Keratinocyte (primary cell): ENCODE measurements around the gene TRIM75. TPM values are rescaled to one million over a fixed set of nuclear protein-coding genes. Genes with fewer than 3 reads are reported as not detected.

ENCODE experiments used
- DNase-seq: peaks from one replicate; pipeline ENCODE4 v3.0.0-alpha.2; 2011; ENCODE audit warnings: low read depth, missing footprints, low spot score
- FAIRE-seq: peaks from 2 replicates; lab custom pipeline; 2011; peaks lifted over from hg19 to GRCh38; lab: Jason Lieb, UNC
- H2AFZ ChIP-seq: 2 replicates; pipeline ENCODE4 v1.6.0; 2012; ENCODE audit warnings: low read length, control low read depth, inconsistent platforms; ENCODE audit not compliant: control insufficient read depth
- H3K27ac ChIP-seq: 2 replicates; pipeline ENCODE4 v1.5.1; 2011; ENCODE audit warnings: low read length; ENCODE audit not compliant: control insufficient read depth, insufficient read depth
- H3K27me3 ChIP-seq: 3 replicates; pipeline ENCODE4 v1.6.0; 2011; ENCODE audit warnings: low read length; ENCODE audit not compliant: control insufficient read depth, insufficient read depth; ENCODE audit errors: extremely low read depth
- H3K36me3 ChIP-seq, 2 experiments: 2 replicates in 1 of 2; 3 replicates in 1 of 2; pipeline ENCODE4 v1.5.1; 2011; ENCODE audit warnings: low read length in 2 of 2, mild to moderate bottlenecking in 1 of 2; ENCODE audit not compliant: control insufficient read depth in 2 of 2, insufficient read depth in 2 of 2; ENCODE audit errors: extremely low read depth in 1 of 2
- H3K4me1 ChIP-seq: 3 replicates; pipeline ENCODE4 v1.5.1; 2011; ENCODE audit warnings: low read length; ENCODE audit not compliant: control insufficient read depth, insufficient read depth; ENCODE audit errors: extremely low read depth
- H3K4me2 ChIP-seq: 3 replicates; pipeline ENCODE4 v1.6.0; 2011; ENCODE audit warnings: low read depth, low read length; ENCODE audit not compliant: control insufficient read depth, insufficient read depth; ENCODE audit errors: extremely low read depth
- H3K4me3 ChIP-seq, 3 experiments: fragments of 200-600 bp in 1 of 3; sonication (generic) in 1 of 3; 2 replicates in 2 of 3; 3 replicates in 1 of 3; pipeline ENCODE4 v1.5.1; 2011 to 2016; ENCODE audit warnings: low read length in 3 of 3, mild to moderate bottlenecking in 3 of 3, control low read depth in 2 of 3, inconsistent platforms in 1 of 3, low read depth in 1 of 3, mixed read lengths in 1 of 3, mixed run types in 1 of 3, moderate library complexity in 1 of 3; ENCODE audit not compliant: control insufficient read depth in 2 of 3, insufficient read depth in 2 of 3; ENCODE audit errors: extremely low read depth in 1 of 3
- H3K79me2 ChIP-seq: 2 replicates; pipeline ENCODE4 v1.6.0; 2012; ENCODE audit warnings: low read length; ENCODE audit not compliant: control insufficient read depth, insufficient read depth
- H3K9ac ChIP-seq: 3 replicates; pipeline ENCODE4 v1.6.0; 2011; ENCODE audit warnings: low read length; ENCODE audit not compliant: control insufficient read depth, insufficient read depth; ENCODE audit errors: extremely low read depth
- H3K9me1 ChIP-seq: 3 replicates; pipeline ENCODE4 v1.6.0; 2011; ENCODE audit warnings: low read length; ENCODE audit not compliant: control insufficient read depth, insufficient read depth; ENCODE audit errors: extremely low read depth
- H3K9me3 ChIP-seq: 2 replicates; pipeline ENCODE4 v1.5.1; 2012; ENCODE audit warnings: low read depth, low read length; ENCODE audit not compliant: control insufficient read depth
- H4K20me1 ChIP-seq: 3 replicates; pipeline ENCODE4 v1.6.0; 2011; ENCODE audit warnings: low read length; ENCODE audit not compliant: control insufficient read depth, insufficient read depth; ENCODE audit errors: extremely low read depth
- CTCF ChIP-seq, 3 experiments: IDR thresholded peaks in 1 of 3; conservative IDR thresholded peaks in 1 of 3; optimal IDR thresholded peaks in 1 of 3; 2 replicates in 2 of 3; 3 replicates in 1 of 3; pipeline versions ENCODE3 to v1.5.1; 2011; ENCODE audit warnings: low read length in 3 of 3, mild to moderate bottlenecking in 3 of 3, moderate library complexity in 2 of 3, control low read depth in 1 of 3, inconsistent platforms in 1 of 3; ENCODE audit not compliant: insufficient read depth in 2 of 3; ENCODE audit errors: extremely low read depth in 1 of 3
- EZH2 ChIP-seq: IDR thresholded peaks from one replicate; pipeline ENCODE4 v1.6.1; 2012; ENCODE audit warnings: inconsistent platforms, mild to moderate bottlenecking, low read length, moderate library complexity
- dilution Hi-C: fragments of 300-500 bp; cut with MboI; formaldehyde crosslinking; loops from one replicate; pipeline ENCODE4 v1.7.0; 2020; ENCODE audit warnings: low sequenced_read_pairs; ENCODE audit not compliant: extremely low pct_ligation_motif_present
- polyA minus RNA-seq, 3 experiments: library from RNA; depleted of rRNA, polyadenylated mRNA; stranded (reverse); fragments of >200 nt; gene quantifications; 1 replicate in 1 of 3; 2 replicates in 1 of 3; 3 replicates in 1 of 3; pipeline ENCODE4 v1.2.3, GENCODE V29; 2011
- polyA plus RNA-seq, 5 experiments: library from polyadenylated mRNA; depleted of rRNA in 3 of 5; stranded (reverse) in 3 of 5; stranded (forward) in 1 of 5; unstranded in 1 of 5; fragments of >200 nt; gene quantifications; 1 replicate in 1 of 5; 2 replicates in 3 of 5; 3 replicates in 1 of 5; pipeline versions ENCODE4 v1.2.1 to v1.2.3, GENCODE V29; 2011 to 2012; ENCODE audit warnings: missing spikeins in 2 of 5, low read depth in 1 of 5, low replicate concordance in 1 of 5

TRIM75 gene
- polyA plus RNA-seq (not detected in 3 replicates), polyA minus RNA-seq (not detected in 3 replicates)
- polyA plus RNA-seq (2011; ENCODE audit: low read depth) = not detected
- not detected in 2 replicates for polyA plus RNA-seq (2011; cell fraction: cytosol; rRNA removed)
- polyA plus RNA-seq (2011; cell fraction: nucleus; rRNA removed) = not detected in 2 replicates
- polyA plus RNA-seq (2012; ENCODE audit: low replicate concordance) = 0.28 TPM in 1 of 2 replicates, not detected in the other
- polyA minus RNA-seq (2011; cell fraction: cytosol; rRNA and poly(A)+ RNA removed) = not detected
- not detected in 2 replicates for polyA minus RNA-seq (2011; cell fraction: nucleus; rRNA and poly(A)+ RNA removed)

DNA sequence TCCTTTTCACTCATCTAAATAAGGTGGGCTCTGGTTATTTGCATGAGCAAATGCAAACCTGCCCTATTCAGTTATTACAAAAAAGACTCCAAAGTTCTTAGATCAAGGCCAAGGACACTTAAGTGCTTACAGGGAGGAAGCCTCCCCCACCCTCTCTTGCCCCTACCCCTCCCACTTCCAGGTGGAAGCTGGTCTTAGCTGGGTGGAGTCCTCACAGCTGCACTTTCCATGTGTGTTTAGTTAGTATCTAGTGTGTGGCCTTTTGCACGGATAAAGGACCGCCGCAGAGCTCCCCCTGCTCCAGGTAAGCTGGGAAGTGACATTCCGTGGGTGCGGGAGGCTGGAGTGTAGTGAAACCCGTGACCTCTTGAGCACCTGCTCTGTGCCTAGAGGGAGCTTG lies at the start of gene TRIM75:
Gene TRIM75 (plus strand): TSS at position 222 of the 400 bp plus-strand sequence. CDS start 5,282 bp downstream, outside the sequence.
- H3K9me3 ChIP-seq = no peaks in the 10 kb centered on the region

GRCh38 chr4:165005352-165005925 lies 48.2 kb upstream of the TRIM75 start:
- FAIRE-seq (no peak), DNase-seq (no peak)
- no peak overlapping the region for H3K27ac ChIP-seq
- no peaks in the 10 kb centered on the region for H3K36me3 ChIP-seq
- H3K9me1 ChIP-seq = no peaks in the 10 kb centered on the region
- H3K9me3 ChIP-seq = no peaks in the 10 kb centered on the region
- no peaks in the 10 kb centered on the region for H3K4me1 ChIP-seq
- no peaks in the 10 kb centered on the region for H3K27me3 ChIP-seq
- dilution Hi-C loops = no loop called here
- H3K4me3 ChIP-seq = no peak overlapping the region
- H4K20me1 ChIP-seq = no peaks in the 10 kb centered on the region
- no peak overlapping the region for H3K4me2 ChIP-seq
- no peak overlapping the region for H2AFZ ChIP-seq
- H3K9ac ChIP-seq = no peak overlapping the region
- H3K79me2 ChIP-seq = no peaks in the 10 kb centered on the region
- TF ChIP-seq CTCF (optimal IDR thresholded peaks at IDR 0.05 in 1 of 3, IDR thresholded peaks at IDR 0.05 in 1 of 3, conservative IDR thresholded peaks at IDR 0.05 in 1 of 3; ENCODE audit: extremely low read depth in 1 of 3, insufficient read depth in 2 of 3, low read length in 3 of 3) (no peak), EZH2 (no peak)

More for the DNA sequence above, at the start of gene TRIM75:
- no peak within 1 kb of the TSS for H3K27ac ChIP-seq
- no peaks in the 10 kb centered on the region for H3K4me1 ChIP-seq
- FAIRE-seq (no peak), DNase-seq (no peak)
- dilution Hi-C loops = no loop called here
- H3K9ac ChIP-seq = no peak within 1 kb of the TSS
- no peaks in the 10 kb centered on the region for H3K36me3 ChIP-seq
- no peak for TF ChIP-seq EZH2
- TF ChIP-seq CTCF (optimal IDR thresholded peaks at IDR 0.05 in 1 of 3, IDR thresholded peaks at IDR 0.05 in 1 of 3, conservative IDR thresholded peaks at IDR 0.05 in 1 of 3; ENCODE audit: extremely low read depth in 1 of 3, insufficient read depth in 2 of 3, low read length in 3 of 3) = no peak
- no peaks in the 10 kb centered on the region for H3K9me1 ChIP-seq
- no peak within 1 kb of the TSS for H3K4me2 ChIP-seq
- no peaks in the 10 kb centered on the region for H3K79me2 ChIP-seq
- H3K4me3 ChIP-seq = no peak within 1 kb of the TSS
- H2AFZ ChIP-seq = no peak within 1 kb of the TSS
- no peaks in the 10 kb centered on the region for H4K20me1 ChIP-seq
- H3K27me3 ChIP-seq = no peaks in the 10 kb centered on the region
